DND-41 (cell line): ENCODE measurements around the gene SMOC2.
"Not testable (repeated sequence)": the region's sequence is repeated elsewhere in the genome, so short reads cannot be mapped to it uniquely, and the experiment has no call there.

ENCODE experiments used
- CTCF ChIP-seq: IDR thresholded peaks from 2 replicates; pipeline ENCODE4 v1.5.1; 2012; ENCODE audit warnings: borderline replicate concordance, low read length, moderate library complexity, mild to moderate bottlenecking; ENCODE audit not compliant: poor library complexity, severe bottlenecking; ENCODE audit errors: extremely low read depth
- EZH2 ChIP-seq: IDR thresholded peaks from 3 replicates; pipeline ENCODE4 v1.6.1; 2012; ENCODE audit warnings: borderline replicate concordance, low read depth, mild to moderate bottlenecking, moderate library complexity, low read length, inconsistent platforms; ENCODE audit not compliant: severe bottlenecking

DNA sequence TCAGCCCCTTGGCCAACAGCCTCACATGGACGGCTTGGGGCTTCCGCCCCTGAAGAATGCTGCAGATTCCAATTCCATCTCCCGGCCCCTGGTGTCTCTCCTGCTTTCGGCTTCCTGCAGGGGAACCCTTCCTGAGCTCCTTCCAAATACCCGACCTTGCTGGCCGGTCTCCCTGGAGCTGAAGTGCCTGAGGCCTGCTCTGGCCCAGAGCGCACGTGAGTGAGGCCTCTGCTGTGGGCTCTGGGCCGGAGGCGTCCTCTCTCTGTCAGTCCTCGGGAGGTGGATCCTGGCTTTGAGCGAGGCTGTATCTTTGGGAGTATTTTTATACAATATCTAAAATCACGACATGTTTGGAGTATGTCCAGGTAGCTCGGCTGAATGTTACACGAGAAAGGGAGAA, 253.8 kb downstream of the SMOC2 start:
- TF ChIP-seq CTCF, EZH2: not testable (repeated sequence)
